CD4-positive, alpha-beta T cell (primary cell): ENCODE measurements around the gene ORC5. TPM values are rescaled to one million over a fixed set of nuclear protein-coding genes. Genes with fewer than 3 reads are reported as not detected.

Experiments
- ATAC-seq: fragments of 200-7000 bp; cut with Tn5 transposase; one replicate; pipeline ENCODE4 v1.10.0; 2022; ENCODE audit warnings: mild to moderate bottlenecking; ENCODE audit not compliant: poor library complexity
- CTCF ChIA-PET: fragments of 350-600 bp; sonication (Branson Sonifier 250); formaldehyde crosslinking; loops from one replicate; lab custom pipeline; 2021; ENCODE audit warnings: antibody characterized with exemption, inconsistent platforms; lab: Charles Lee
- POLR2A ChIA-PET: fragments of 350-600 bp; sonication (Branson Sonifier 250); formaldehyde crosslinking; loops from one replicate; lab custom pipeline; 2021; ENCODE audit warnings: antibody characterized with exemption, inconsistent platforms; lab: Charles Lee
- DNase-seq, 14 experiments: peaks; one replicate each; pipeline ENCODE4 v3.0.0-alpha.2; 2013 to 2020; ENCODE audit warnings: mixed read lengths in 2 of 14
- H3K27ac ChIP-seq, 2 donors: one replicate each; pipeline versions ENCODE4 v1.5.1 to v1.7.0; 2013; ENCODE audit warnings: low read length in 2 of 2, low read depth in 1 of 2, mild to moderate bottlenecking in 1 of 2
- H3K27me3 ChIP-seq, 2 experiments: 1 replicate in 1 of 2; 2 replicates in 1 of 2; pipeline versions ENCODE4 v1.6.1 to v1.7.0; 2013; ENCODE audit warnings: low read length in 2 of 2, control low read depth in 1 of 2, mild to moderate bottlenecking in 1 of 2, moderate library complexity in 1 of 2; ENCODE audit not compliant: insufficient read depth in 2 of 2, control insufficient read depth in 1 of 2
- H3K36me3 ChIP-seq: one replicate; pipeline ENCODE4 v1.6.1; 2013; ENCODE audit warnings: low read length, control low read depth; ENCODE audit not compliant: insufficient read depth
- H3K4me1 ChIP-seq: one replicate; pipeline ENCODE4 v1.6.1; 2013; ENCODE audit warnings: low read length, control low read depth; ENCODE audit not compliant: insufficient read depth
- H3K4me3 ChIP-seq: one replicate; pipeline ENCODE4 v1.5.1; 2013; ENCODE audit warnings: mild to moderate bottlenecking, low read length, moderate library complexity
- H3K9me3 ChIP-seq, 2 experiments: 1 replicate in 1 of 2; 2 replicates in 1 of 2; pipeline versions ENCODE4 v1.6.1 to v1.7.0; 2013; ENCODE audit warnings: low read length in 2 of 2, mild to moderate bottlenecking in 2 of 2, control low read depth in 1 of 2, moderate library complexity in 1 of 2; ENCODE audit not compliant: control insufficient read depth in 1 of 2, insufficient read depth in 1 of 2
- H3K27ac Mint-ChIP-seq: one replicate; pipeline ENCODE4 v1.8.0; 2020; ENCODE audit warnings: mixed read lengths
- H3K27me3 Mint-ChIP-seq: one replicate; pipeline ENCODE4 v1.8.0; 2021; ENCODE audit warnings: mixed read lengths
- H3K36me3 Mint-ChIP-seq: one replicate; pipeline ENCODE4 v1.8.0; 2021; ENCODE audit warnings: low read depth, mixed read lengths
- H3K4me1 Mint-ChIP-seq: one replicate; pipeline ENCODE4 v1.8.0; 2021; ENCODE audit warnings: low read depth, mixed read lengths
- H3K4me3 Mint-ChIP-seq: one replicate; pipeline ENCODE4 v1.8.0; 2020; ENCODE audit warnings: mild to moderate bottlenecking, mixed read lengths
- H3K9me3 Mint-ChIP-seq: one replicate; pipeline ENCODE4 v1.8.0; 2020; ENCODE audit warnings: mixed read lengths
- CTCF ChIP-seq: fragments of 200-600 bp; IDR thresholded peaks from one replicate; pipeline ENCODE4 v1.8.0; 2022; ENCODE audit warnings: antibody characterized with exemption, mild to moderate bottlenecking
- intact Hi-C, 2 experiments: fragments of 100-400 bp; cut with DNase I in 1 of 2; cut with micrococcal nuclease in 1 of 2; formaldehyde crosslinking; loops; one replicate each; pipeline versions ENCODE4 v1.15.1 to v1.9.0; 2023 to 2025; cut with DNase I, micrococcal nuclease
- total RNA-seq, 174 experiments: library from RNA in 2 of 174; stranded (reverse) in 2 of 174; gene quantifications; one replicate each; pipeline ENCODE4 v1.2.3 and lab custom pipeline; 2021 to 2026

ORC5 gene
- total RNA-seq, 2 experiments from 2014 or later = 7.7 to 9.3 TPM

- H3K36me3 ChIP-seq = peaks cover 3% of the 10 kb centered on the region
- no peak for TF ChIP-seq CTCF
- Mint-ChIP-seq H3K27me3 (no peaks in the 10 kb centered on the region), H3K4me1 (peaks cover 11% of the 10 kb centered on the region), H3K9me3 (no peaks in the 10 kb centered on the region), H3K36me3 (peaks cover 56% of the 10 kb centered on the region), H3K4me3 (no peak overlapping the region), H3K27ac (no peak overlapping the region)
- no peak overlapping the region for H3K27ac ChIP-seq
- H3K4me3 ChIP-seq = no peak overlapping the region
- CTCF ChIA-PET = no interaction called here
- POLR2A ChIA-PET = no interaction called here
- no peaks in the 10 kb centered on the region for H3K27me3 ChIP-seq
- DNase-seq (no peak), ATAC-seq (no peak)
- H3K4me1 ChIP-seq = no peaks in the 10 kb centered on the region
- intact Hi-C loops = loop anchor here in 1 of 2 experiments (10.0 kb wide), 1 partner anchor 578 kb away; no protein-coding TSS in a partner anchor
- H3K9me3 ChIP-seq = no peaks in the 10 kb centered on the region
Measured at GRCh38 chr7:104153287-104153686, 54.5 kb downstream of the ORC5 start.

GRCh38 chr7:104152468-104152867 is 55.3 kb downstream of the ORC5 start:
- H3K4me3 ChIP-seq = no peak overlapping the region
- no peak for ATAC-seq
- POLR2A ChIA-PET = no interaction called here
- no peak for TF ChIP-seq CTCF
- H3K27ac ChIP-seq = no peak overlapping the region
- intact Hi-C loops = loop anchor here in 1 of 2 experiments (10.0 kb wide), 1 partner anchor 578 kb away; no protein-coding TSS in a partner anchor
- Mint-ChIP-seq H3K9me3 (no peaks in the 10 kb centered on the region), H3K27me3 (no peaks in the 10 kb centered on the region), H3K4me1 (peaks cover 6% of the 10 kb centered on the region), H3K36me3 (peaks cover 52% of the 10 kb centered on the region), H3K27ac (no peak overlapping the region), H3K4me3 (no peak overlapping the region)
- DNase-seq = no peak
- H3K9me3 ChIP-seq = no peaks in the 10 kb centered on the region
- H3K4me1 ChIP-seq = no peaks in the 10 kb centered on the region
- H3K36me3 ChIP-seq = peaks cover 7% of the 10 kb centered on the region
- no peaks in the 10 kb centered on the region for H3K27me3 ChIP-seq
- CTCF ChIA-PET = no interaction called here

GRCh38 chr7:104150470-104150869 is 57.3 kb downstream of the ORC5 start:
- Mint-ChIP-seq H3K27me3 (no peaks in the 10 kb centered on the region), H3K9me3 (no peaks in the 10 kb centered on the region), H3K36me3 (peaks cover 58% of the 10 kb centered on the region), H3K4me1 (no peaks in the 10 kb centered on the region), H3K4me3 (no peak overlapping the region), H3K27ac (no peak overlapping the region)
- ChIA-PET CTCF (no interaction called here), POLR2A (no interaction called here)
- TF ChIP-seq CTCF = no peak
- ATAC-seq = no peak
- Histone ChIP-seq H3K9me3 (no peaks in the 10 kb centered on the region), H3K4me1 (no peaks in the 10 kb centered on the region), H3K27me3 (no peaks in the 10 kb centered on the region), H3K27ac (no peak overlapping the region), H3K4me3 (no peak overlapping the region), H3K36me3 (peaks cover 7% of the 10 kb centered on the region)
- intact Hi-C loops = loop anchor here in 1 of 2 experiments (10.0 kb wide), 1 partner anchor 576 kb away; no protein-coding TSS in a partner anchor
- no peak for DNase-seq
